Activated effector memory CD4-positive, alpha-beta T cell treated with Interleukin-2 at 50 U/mL for 16 hours (primary cell): ENCODE measurements around the gene HTR7.

Experiments used
- DNase-seq: peaks from one replicate; pipeline ENCODE4 v3.0.0-alpha.2; 2020

HTR7 gene

DNA sequence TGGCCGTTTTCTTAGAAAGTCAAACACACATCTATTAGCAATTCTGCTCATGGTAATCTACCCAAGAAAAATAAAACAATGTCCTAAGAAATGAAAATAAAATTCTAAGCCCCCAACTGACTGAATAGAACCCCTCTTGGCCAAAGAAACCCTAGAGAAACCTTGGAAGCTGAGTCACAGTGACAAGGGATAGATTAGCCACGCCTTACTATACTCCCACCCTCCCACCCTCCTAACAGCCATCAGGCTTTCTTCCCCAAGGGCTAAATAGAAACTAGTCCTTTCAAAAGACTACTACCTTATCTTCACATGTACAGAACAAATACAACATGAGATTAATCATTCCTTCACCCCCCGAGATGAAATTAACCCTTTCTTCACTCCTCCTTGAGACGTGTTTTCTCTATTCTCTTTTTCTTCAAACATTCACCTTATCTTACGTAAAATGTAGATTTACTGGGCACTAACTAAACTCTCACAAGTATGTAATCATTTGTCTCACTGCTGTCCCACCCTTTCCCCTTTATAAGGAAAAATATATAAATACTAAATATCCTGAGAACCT lies 57.5 kb downstream of the HTR7 start:
- no peak for DNase-seq

DNA sequence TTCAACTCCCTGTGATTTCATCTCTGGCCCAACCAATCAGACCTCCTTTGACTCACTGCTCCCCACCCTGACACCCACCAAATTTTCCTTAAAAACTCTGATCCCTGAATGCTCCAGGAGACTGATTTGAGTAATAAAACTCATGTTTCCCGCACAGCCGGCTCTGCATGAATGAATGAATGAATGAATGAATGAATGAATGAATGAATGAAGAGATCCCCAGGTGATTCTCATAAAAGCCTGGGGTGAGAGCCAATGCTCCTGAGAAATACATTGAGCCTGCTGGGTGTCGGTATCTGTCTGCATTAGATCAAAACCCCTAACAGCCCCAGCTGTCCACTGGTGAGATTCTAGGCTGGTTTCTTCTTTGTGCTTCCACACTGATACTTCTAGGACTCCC lies 58.7 kb downstream of the HTR7 start:
- DNase-seq, result no peak

DNA sequence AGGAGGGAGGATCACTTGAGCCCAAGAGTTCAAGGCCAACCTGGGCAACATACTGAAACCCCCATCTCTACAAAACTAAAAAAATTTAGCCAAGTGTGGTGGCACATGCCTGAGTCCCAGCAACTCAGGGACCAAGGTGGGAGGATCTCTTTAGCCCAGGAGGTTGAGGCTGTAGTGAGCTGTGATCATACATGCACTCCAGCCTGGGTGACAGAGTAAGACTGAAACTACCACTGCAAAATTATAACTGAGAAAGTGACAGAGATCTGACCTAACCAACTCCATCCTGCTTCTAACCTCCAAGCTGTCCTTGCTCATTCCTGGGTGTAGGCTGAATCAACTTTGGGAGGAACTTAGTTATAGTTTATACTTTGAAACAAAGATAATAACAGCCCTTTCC lies 59.4 kb downstream of the HTR7 start:
- no peak for DNase-seq

DNA sequence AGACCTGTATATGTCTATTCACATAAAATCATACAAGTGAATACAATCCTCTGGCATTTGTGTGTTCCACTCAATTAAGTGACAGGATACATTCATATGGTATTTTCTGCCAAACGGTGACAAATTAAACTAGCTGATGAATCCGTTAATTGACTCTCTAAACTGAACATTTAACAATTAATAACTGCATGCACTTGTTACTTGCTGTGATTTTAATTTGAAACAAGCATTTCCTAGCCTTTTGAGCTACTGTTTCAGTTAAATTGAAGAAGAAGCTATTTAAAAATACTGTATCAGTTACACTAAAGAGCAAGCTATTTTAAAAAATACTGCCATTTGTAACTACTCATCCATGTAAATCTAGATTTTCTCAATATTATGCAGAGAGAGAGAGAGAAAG lies 67.4 kb downstream of the HTR7 start:
- no peak for DNase-seq

DNA sequence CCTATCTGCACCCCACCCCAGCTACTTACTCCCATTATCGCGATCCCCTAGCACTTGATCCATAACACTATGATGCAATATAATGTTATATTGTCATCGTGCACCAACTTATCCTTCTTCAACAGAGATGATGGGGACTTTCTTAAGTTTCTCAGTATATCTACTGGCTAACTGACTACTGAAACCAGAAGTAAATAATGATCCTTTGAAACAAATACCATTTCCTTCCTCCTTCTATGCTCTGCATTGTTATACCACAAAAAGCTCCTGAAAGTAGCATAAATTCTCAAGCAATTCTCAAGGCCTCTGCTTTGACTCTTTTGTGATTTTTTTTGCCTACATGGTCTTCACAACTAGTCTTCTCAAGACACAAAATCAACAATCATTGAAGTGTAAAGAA lies 68.9 kb downstream of the HTR7 start:
- DNase-seq, result no peak

DNA sequence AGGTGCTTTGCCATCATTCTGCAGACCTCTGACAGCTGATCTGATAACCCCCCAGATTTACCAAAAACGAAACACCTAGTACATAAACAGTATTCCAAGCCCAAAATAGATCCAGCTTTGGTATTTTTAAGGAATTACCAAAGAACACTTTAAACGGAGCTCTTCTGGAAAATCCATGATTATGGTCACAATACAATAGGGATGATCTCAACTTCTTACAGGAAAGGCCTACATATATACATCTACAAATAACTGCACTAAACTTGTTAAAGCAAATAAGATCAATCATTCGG lies 69.7 kb downstream of the HTR7 start:
- DNase-seq, result no peak

DNA sequence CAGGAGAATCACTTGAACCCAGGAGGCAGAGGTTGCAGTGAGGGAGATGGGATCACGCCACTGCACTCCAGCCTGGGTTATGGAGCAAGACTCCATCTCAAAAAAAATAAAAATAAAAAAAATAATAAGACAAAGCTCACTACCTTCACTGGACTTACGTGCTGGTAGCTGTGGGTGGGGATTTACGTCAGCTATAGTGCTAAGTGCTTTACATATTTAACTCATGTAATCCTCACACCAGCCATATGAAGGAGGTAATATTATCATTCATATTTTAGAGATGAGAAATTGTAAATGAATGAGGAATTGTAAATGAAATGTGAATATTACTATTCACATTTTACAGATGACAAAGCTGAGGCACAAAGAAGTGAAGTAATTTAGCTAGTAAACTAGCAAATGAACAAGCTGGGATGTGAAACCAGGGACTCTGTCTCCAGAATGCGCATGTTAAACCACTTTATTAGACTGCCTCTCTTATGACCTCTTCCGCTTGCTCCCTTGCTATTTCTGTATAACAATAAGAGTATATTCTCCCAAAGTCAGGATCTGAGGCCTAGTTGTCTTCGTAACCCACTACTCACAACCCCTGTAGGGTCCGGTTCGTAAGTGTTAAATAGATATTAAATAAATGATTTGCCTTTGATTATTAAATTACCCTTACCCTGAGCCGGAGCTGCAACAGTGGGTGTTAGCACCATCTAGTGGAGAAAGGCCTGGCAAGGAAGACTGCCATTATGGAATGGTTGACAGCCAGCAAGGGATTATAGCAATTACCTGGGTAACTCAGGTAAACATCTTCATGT lies 70.2 kb downstream of the HTR7 start:
- DNase-seq, result no peak

DNA sequence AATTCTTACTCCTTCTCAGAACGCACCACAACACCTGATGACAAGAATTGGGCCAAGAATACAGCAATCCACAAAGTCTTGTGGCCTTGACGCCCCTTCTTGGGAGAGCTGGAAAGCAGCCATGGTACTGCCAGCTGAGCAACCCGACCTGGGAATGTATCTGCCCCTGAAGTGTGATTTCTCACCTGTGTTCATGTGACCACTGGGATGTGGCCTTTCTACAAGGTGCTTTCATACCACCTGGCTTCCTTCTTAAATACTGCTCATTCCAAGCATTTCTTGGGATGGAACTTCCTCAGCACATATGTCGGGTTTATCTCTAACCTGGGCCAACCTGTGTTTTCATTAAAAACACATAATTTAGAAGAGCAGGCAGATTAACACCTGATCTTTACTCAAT lies 72.1 kb downstream of the HTR7 start:
- no peak for DNase-seq

DNA sequence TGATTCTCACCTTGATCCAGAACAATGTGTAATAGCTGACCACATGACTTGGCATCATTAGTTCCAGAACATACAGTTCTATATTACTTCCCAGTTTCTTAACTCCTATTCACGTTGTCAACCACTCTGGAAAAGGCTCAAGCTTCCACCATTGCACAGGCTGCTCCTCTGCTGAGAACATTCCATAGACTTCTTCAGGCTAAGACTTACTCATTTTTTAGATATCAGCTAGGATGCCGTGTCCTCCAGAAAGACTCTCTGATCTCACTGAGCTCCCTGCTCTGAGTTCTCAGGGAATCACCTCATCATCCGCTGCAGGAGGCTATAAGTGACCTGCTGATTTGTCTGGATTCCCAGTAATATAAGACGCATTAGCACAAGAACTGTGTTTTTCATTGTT lies 73.1 kb downstream of the HTR7 start:
- DNase-seq, result no peak

DNA sequence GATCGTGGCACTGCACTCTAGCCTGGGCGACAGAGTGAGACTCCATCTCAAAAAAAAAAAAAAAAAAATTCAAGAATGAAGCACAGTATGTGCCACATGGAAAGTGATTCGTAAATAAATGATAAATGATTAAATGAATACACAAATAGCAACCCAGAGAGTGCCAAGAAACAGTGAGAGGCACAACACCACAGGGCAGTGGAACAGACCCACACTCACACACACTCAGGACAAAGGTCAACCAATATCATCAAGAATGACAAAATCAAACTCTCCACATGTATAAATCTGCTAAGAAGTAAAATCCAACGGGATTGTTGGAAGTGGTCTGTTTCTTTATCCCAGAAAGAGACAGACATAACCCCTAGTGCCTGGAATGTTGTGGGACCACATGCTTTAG lies 77.4 kb downstream of the HTR7 start:
- DNase-seq, result no peak

DNA sequence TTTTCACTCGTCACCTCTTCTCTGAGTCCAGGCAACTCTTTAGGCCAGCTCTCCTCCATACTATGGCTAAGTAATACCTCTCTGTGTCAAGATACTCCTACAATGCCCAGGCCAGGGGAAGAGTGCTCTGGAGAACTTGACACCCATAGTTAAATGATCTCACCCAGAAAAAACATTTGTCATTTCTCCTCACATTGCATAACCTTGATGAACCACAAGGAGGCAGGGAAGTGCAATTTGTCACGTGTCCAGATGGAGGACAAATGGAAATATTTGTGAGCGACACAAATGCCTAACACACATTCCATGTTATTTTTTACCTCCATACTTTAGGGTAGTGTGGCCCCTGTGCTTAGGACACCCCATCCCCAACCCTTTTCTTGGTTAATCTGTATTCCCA lies 78.3 kb downstream of the HTR7 start:
- DNase-seq, result no peak

DNA sequence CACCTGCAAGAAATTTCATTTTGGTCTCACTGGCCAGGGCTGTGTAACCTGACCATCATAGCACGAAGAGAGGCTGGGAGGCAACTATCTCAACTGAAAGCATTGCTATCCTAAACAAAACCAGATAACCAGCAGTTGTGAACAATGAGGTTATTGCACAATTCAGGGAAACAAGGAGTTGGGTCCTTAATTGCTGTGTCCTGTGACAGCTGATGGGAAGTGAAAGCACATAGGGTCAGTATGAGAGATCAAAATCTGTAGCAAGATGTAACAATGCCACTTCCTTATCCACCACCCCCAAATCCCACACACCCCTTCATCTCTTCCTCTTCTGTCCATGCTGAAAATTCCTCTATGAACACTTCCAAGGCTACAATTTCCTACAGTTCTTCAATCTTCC lies 80.2 kb downstream of the HTR7 start:
- DNase-seq, result no peak

DNA sequence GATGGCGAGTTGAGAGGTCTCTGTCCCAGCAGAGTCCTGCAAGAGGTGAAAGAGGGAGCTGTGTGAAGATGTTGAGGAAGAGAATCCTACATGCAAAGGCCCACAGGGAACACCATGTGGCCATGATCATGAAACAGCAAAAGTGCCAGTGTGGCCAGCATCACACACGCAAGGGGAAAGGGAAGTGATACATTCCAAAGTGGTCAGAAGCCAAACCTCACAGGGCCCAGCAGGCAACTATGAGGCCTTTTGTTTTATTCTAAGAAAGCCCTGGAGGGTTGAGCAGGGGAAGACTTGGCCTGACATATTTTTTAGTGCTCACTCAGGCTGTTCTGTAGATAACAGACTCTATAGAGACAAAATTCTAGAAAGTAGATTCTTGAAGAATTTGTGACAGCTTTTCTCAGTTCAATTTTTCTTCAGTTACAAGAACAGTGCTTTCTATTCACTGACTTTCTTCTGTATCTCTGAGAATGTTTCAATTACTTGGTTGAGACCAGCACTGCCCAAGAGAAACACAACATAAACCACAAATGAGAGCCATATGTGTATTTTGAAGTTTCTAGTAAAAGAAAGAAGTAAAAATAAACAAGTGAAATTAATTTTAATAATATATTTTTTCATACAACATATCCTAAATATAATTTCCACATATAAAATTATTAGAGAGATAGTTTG lies 82.3 kb downstream of the HTR7 start:
- no peak for DNase-seq

DNA sequence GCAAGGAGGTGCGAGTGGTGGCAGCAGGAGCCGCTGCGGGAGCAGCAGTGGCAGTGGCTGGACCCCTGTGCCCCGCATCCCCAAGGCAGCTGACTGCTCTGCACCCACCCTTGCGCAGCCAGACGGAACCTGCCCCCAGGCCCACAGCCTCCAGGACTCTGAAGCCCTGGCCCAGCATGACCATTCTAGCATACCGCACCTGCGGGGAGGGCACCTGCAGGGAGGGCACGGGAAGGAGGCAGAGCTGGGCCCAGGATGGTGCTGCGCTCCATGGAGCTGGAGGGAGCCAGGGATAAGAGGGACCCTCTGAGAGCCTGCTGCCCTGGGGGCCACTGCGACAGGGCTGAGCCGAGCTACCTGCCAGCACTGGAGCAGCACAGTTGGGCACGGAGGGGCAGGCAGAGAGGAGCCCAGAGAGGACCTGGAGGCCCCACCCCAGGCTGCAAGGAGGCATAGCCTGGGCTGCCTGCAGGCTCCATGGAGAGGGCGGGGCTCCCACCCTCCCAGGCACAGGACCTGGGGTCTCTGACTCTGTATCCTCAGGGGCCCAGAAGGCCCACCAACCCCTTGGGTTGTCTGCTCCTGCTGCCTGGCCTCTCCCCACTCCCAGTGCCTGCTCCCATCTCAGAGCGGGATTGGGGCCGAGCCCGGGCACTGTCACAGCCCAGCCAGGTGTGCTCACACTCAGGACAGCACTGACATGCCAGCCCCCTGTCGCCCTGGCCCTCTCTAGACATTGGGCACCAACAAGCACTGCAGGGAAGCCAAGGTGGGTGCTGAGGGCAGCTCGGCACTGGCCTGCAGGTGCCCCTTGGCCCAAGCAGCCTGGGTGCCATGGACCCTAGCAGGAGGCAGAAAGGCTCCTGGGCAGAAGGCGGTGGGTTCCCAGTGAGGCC lies 87.6 kb downstream of the HTR7 start:
- DNase-seq, result no peak

DNA sequence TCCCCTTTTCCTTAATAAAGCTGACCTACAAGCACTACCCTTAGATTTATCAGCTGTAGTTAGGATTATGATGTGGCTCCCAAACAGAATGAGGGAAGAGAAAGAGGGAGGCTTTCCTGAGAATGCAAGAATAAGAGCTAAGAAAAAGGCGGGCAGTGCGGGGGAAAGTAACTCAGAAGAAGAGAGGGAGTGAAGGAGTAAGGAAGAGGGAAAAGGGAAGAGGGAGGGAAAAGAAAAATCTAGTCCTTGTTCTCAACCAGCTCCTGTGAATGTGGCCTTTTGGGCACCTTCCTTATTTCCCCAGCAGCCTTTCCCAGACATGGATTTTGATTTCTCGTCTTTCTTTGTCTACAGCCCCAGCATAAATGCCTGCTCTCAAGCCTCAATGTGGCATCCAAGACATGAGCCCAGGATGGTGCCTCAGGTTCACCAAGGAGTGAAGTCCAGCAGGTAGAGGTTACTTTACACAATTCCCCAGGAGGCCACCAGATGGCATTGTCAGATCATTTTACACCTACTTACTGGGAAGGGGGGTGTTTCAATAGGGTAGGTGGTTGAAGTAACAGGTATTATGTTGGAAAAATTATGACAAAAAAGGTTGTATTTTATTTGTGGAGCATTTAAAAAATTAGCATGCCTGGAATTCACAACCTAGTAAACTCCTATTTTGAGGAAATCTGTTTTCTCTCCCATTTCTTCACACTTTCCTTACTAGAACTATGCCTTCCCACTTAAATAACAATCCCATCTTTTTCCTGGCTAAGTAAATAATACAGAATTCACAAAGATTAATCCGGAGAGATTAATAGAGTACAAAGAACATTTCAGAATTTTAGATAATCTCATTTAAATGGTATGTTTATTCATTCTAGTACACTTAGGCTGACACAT lies 106.5 kb downstream of the HTR7 start:
- DNase-seq, result no peak

DNA sequence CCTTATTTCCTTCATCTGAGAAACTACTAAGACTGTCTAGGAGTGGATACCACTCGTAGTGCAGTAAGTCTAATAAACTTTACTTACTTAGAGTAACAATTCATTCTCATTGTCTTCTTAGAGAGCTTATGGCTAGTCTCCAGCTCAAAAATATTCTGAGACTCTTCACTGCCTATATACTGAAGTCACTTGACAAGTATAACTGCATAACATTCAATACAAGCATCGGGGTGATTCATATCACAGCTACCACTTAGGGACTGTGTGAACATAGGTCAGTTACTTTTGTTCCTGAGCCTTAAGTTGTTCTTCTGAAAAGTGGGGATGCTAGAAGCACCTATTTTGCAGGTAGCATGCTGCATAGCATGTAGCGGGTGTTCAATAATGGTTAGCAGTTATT lies 111.0 kb downstream of the HTR7 start:
- DNase-seq, result no peak

DNA sequence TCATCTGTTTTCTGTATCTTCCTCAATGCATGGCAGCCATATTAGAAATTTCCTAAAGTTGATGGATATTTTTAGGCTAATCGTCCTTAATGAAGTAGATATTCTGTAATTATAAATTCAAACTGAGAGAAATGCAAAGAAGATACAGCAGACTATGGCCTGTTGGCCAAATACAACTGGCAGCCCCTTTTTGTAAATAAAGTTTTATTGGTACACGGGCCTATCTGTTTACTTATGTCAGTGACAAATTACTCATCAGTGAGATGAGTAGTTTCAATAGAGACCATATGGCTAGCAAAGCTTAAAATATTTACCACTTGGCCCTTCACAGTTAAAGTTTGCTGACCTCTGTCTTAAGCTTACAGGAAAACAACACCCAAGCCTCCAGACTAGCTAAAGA lies 112.3 kb downstream of the HTR7 start:
- no peak for DNase-seq

DNA sequence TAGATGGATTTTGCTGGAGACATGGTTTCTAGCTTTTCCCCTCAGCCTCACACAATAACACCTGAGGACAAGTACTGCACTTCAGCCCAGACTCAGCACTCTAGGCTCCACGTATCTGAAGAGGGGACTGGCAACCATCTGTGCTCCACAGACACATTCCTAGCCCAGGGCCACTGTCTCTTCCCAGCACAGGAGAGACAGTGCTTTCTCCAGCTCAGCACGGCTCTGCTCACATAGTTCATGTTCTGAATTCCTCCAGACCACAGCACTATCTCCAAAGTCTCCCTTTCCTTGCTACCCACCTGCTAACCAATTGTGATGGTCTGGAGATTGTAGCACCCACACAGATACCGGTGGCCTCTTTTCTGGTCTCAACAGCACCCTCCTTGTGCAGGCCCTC lies 114.5 kb downstream of the HTR7 start:
- DNase-seq, result no peak

DNA sequence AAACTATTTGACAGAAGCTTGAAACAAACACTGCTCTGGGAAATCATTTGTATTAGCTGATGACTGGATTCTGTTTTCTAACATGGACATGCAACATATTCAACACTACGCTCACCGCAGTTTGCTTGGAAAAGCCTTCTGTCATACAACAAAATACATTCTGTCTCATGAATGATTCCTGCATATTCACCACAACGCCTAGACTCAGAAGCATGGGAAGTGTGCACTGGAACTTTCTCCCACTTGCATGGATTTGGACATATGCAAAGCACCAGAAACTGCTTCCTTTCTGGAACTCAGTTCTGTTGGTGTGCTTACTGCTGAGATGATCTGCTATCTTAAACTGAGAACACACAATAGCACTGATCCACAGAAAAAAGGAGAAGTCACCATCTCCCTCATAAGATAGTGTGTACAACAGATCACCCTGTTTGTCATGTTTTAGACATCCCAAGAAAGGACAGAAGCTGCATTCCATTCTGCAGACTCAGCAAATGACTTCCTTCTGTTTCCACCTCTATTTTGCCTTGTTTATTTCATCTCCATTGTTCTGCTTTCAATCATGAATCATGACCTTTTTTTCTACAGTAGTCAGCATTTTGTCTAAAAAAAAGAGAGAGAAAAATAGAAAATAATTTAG lies 115.8 kb downstream of the HTR7 start:
- no peak for DNase-seq

DNA sequence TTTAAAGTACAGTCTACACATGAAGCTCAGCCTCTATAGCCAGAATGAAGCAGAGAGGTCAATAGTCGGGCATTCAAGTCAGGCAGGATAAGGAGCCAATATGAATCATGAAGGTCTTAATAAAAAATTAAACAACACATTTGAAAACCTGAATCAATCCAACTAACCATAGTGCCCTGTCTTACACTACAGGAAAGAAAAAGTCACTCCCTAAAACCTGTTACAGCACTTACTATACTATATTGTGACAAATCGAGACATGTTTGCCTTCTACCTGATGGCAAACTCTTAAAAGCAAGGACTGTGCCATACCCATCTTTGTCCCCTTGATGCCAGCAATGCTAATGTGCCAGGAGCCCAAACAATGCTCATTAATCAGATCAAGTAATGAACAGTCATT lies 117.6 kb downstream of the HTR7 start:
- DNase-seq, result no peak

DNA sequence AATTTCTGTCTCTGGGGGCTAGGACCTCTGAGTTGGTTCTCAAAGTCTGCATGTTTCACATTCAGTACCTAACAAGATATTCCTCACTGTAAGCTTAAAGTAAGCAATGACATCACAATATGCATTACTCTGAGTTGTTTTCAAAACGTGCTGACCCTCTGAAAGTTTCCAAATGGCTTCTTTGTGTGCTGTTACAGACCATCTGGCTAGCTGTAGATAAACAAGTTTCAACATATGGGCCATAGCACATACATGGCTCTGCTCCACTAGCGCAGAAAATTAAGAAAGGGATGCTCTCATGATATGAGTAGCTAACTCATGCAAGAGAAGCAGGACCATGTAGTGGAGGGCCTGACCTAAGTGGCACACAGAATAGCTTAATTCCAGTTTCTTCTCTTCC lies 119.0 kb downstream of the HTR7 start:
- no peak for DNase-seq

DNA sequence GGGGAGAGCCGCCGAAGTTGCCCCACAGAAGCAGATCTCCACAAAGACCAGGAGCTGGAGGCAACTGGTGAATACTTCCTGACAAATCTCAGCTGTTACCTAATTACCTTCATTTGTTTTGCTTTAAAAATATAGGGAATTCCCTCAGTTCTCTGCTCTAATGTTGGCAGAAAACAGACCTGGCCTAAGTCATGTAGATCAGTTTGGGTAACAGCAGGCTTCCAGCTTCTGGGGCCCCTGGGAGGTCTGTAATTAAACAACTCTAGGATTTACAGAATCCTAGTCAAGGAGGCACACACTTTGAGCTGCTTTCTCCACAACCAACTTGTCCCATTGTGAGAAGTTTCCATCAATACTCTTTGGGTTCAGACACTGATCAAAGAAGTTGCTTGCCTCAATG lies 123.4 kb downstream of the HTR7 start:
- no peak for DNase-seq
